Uterus (tissue), 2 donors: ENCODE measurements around the gene KCNK10.

Source experiments
- POLR2A ChIP-seq, 2 donors: fragments of 450-650 bp; IDR thresholded peaks; one replicate each; pipeline ENCODE4 v1.6.1; 2016; ENCODE audit warnings: antibody characterized with exemption in 2 of 2, mild to moderate bottlenecking in 1 of 2, moderate library complexity in 1 of 2
- TF ChIP-seq, protein P1 (sequence below), 4 experiments: fragments of 200-600 bp in 2 of 4; fragments of 450-650 bp in 2 of 4; sonication (generic) in 2 of 4; IDR thresholded peaks; one replicate each; pipeline ENCODE4 v1.5.1; 2016 to 2019; ENCODE audit warnings: antibody characterized with exemption in 4 of 4, mild to moderate bottlenecking in 2 of 4, moderate library complexity in 1 of 4

- TF ChIP-seq, protein P1, sequence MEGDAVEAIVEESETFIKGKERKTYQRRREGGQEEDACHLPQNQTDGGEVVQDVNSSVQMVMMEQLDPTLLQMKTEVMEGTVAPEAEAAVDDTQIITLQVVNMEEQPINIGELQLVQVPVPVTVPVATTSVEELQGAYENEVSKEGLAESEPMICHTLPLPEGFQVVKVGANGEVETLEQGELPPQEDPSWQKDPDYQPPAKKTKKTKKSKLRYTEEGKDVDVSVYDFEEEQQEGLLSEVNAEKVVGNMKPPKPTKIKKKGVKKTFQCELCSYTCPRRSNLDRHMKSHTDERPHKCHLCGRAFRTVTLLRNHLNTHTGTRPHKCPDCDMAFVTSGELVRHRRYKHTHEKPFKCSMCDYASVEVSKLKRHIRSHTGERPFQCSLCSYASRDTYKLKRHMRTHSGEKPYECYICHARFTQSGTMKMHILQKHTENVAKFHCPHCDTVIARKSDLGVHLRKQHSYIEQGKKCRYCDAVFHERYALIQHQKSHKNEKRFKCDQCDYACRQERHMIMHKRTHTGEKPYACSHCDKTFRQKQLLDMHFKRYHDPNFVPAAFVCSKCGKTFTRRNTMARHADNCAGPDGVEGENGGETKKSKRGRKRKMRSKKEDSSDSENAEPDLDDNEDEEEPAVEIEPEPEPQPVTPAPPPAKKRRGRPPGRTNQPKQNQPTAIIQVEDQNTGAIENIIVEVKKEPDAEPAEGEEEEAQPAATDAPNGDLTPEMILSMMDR (IDR thresholded peaks at IDR 0.05), result no peak
- no peak for TF ChIP-seq POLR2A (IDR thresholded peaks at IDR 0.05)
Observed at GRCh38 chr14:88154926-88155325, 168.1 kb downstream of the KCNK10 start.
